ENCODE data around the gene ADCY10.
A peak's percentile ranks its signal among the peaks of the same experiment; 100 is the strongest.
"Not testable (repeated sequence)": the region's sequence is repeated elsewhere in the genome, so short reads cannot be mapped to it uniquely, and the experiment has no call there.

The ADCY10 gene

DNA sequence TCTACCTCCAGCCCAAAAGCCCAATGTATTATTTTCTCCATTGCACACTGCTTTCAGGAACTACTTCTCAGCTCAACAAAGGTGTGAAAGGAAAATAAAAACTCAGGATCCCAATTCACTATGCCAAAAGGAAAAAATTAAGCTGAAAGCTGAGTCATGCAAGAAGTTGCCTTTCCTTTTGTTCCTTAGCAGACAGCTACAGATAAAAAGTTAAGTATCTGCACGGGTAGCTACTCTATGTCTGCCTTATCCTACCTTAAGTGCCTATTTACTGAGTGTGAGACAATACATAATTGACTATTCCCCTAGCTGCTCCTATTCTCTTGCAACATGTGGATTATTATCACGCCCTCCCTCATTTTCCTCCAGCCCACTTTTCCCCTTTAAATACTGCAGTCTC, 84.1 kb downstream of the ADCY10 start:
- no peak for TF ChIP-seq POLR2A (IDR thresholded peaks at IDR 0.05; ENCODE audit: low read depth, low read length)
- FAIRE-seq: no peak
- DNase-seq (ENCODE audit: insufficient read length, low spot score): no peak

DNA sequence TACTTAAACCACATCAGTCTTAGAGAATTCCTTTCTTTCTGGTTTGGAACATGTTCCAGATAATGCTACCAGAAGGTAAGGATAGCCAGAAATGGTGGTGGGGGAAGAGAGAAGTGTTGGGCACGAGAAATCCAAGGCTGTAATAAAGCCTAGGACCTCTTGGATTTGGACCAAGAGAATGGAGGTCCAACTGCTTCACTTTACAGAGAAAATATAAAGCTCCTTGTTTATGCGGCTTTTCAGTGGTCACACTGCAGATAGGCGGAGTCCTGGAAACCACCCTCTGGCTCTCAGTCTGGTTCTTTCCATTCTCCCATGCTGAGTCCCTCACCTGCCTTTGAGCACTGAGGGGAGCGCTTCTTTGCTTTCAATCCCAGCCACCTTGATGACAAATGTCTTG, 87.8 kb downstream of the ADCY10 start:
- no peak for FAIRE-seq
- DNase-seq (ENCODE audit: insufficient read length, low spot score): no peak
- no peak for TF ChIP-seq POLR2A (IDR thresholded peaks at IDR 0.05; ENCODE audit: low read depth, low read length)

DNA sequence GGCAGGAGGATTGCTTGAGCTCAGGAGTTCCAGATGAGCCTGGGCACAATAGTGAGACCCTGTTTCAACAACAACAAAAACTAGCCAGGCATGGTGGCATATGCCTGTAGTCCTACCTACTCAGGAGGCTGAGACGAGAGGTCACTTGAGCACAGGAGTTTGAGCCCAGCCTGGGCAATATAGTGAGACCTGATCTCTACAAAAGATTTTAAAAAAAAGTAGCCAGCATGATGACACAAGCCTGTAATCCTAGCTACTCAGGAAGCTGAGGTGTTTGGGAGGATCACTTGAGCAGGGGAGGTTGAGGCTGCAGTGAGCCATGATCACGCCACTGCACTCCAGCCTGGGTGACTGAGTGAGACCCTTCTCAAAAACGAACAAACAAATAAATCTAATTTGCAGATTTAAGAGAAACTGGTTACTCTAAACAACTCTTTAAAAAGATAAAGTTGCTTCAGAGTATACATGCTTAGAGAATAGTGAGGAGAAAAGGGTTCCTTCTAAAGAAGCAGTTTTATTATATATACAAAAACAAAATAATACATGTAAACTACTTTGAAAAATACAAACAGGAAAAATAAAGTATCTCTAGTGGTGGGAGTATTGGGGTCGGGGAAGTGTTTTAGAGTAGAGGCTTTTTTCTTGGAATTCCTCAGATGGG, 88.4 kb downstream of the ADCY10 start:
- FAIRE-seq (no peak), DNase-seq (ENCODE audit: insufficient read length, low spot score) (no peak)
- TF ChIP-seq POLR2A (IDR thresholded peaks at IDR 0.05; ENCODE audit: low read depth, low read length): no peak

- DNase-seq (ENCODE audit: insufficient read length, low spot score): no peak
- no peak for FAIRE-seq
Measured at GRCh38 chr1:167824163-167824794, 89.7 kb downstream of the ADCY10 start.

DNA sequence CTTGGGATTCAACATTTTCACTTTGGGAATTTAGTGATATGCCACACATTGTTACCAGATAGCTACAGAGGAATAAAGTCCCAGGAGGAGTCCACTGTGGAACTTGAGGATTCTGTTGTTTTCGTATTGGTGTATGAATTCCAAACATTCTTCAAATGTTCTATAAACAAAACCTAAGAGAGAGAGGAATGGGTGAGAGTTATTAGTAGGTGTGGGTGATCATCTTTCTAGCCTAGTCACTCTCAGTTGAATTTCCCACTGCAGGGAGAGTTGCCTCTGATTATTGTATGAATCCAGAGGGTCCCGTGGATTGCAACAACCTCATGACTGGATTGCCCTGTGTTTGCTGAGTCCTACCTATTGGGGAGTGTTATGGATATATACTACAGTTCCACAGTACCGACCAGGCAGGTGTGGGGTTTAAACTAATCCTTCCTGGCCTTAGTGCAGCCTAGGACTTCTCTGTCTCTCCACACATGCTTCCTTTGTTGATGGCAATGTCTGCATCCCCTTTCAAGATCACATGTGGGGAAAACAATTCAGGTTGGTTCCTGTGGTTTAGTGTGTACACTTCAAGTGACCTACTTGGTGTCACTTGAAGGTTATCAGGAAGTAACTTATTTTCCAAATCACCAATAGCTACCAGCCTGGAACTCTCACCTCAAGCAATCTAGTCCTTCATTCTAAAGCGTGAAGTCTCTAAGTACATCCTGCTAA, 91.8 kb downstream of the ADCY10 start:
- TF ChIP-seq POLR2A (IDR thresholded peaks at IDR 0.05; ENCODE audit: low read depth, low read length): no peak
- peak; percentile 18 for DNase-seq (ENCODE audit: insufficient read length, low spot score)
- FAIRE-seq: no peak

More at GRCh38 chr1:167824163-167824794, 89.7 kb downstream of the ADCY10 start:
- TF ChIP-seq POLR2A (IDR thresholded peaks at IDR 0.05; ENCODE audit: low read depth, low read length): no peak

- no peak for DNase-seq (ENCODE audit: insufficient read length, low spot score)
- no peak for FAIRE-seq
- no peak for TF ChIP-seq POLR2A (IDR thresholded peaks at IDR 0.05; ENCODE audit: low read depth, low read length)
Measured at GRCh38 chr1:167821356-167821685, 92.6 kb downstream of the ADCY10 start.

- FAIRE-seq: no peak
Measured at GRCh38 chr1:167820684-167821355, 93.1 kb downstream of the ADCY10 start.

DNA sequence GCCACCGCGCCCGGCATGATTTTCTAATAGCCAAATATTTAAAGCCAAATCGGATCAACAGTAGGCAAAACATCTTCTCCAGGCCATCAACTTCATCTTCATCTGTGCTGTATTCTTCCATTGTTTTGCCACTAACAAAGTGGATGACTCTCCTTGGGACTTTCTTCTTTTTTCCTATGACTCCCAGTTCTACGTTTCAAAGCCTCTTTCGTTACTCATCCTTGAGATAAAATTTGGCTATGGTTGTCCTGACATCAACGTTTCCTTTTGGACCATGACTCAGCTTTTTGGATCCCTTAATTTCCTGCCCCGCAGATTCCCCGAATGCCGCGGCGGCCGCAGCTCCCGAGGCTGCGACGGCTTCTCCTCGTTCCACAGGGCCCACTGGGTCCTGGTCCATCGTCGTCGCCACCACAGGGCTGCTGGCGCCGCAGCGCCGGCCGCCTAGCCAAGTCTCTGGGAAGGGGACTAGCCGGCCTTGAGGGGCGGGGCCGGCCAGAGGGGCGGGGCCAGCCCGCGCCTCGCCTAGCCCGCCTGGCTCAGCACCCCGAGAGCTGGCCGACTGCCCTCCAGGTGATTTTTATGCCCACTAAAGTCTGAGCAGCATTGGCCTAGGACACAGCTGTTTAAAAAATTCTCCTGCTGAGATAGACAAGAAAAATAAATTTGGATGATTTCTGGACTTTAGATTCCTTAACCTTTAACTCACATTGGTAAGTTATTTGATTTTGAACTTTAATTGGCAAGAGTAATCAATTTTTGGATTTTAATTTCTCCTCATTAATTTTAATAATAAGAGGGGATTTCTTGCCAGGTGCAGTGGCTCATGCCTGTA, 93.9 kb downstream of the ADCY10 start:
- peak; percentile 78 for DNase-seq (ENCODE audit: insufficient read length, low spot score)
- peak; percentile 38; the same call in 1 of the 2 replicates for TF ChIP-seq POLR2A (IDR thresholded peaks at IDR 0.05; ENCODE audit: low read depth, low read length)
- FAIRE-seq: peak; percentile 88

More at GRCh38 chr1:167820684-167821355, 93.1 kb downstream of the ADCY10 start:
- no peak for DNase-seq (ENCODE audit: insufficient read length, low spot score)
- TF ChIP-seq POLR2A (IDR thresholded peaks at IDR 0.05; ENCODE audit: low read depth, low read length): no peak

DNA sequence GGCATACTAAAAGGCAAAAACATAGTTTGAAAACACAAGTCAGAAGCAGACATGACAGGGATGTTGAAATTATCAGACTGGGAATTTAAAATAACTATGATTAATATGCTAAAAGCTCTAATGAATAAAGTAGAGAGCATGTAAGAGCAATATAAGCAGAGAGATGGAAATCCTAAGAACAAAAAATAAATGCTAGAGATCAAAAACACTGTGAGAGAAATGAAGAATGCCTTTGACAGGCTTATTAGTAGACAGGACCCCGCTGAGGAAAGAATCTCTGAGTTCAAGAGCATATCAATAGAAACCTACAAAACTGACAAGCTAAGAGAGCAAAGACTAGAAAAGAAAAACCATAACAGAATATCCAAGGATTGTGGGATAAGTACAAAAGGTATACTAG, 98.3 kb downstream of the ADCY10 start:
- DNase-seq (ENCODE audit: insufficient read length, low spot score): no peak
- FAIRE-seq: no peak
- no peak for TF ChIP-seq POLR2A (IDR thresholded peaks at IDR 0.05; ENCODE audit: low read depth, low read length)

- DNase-seq (ENCODE audit: insufficient read length, low spot score): no peak
- no peak for FAIRE-seq
- no peak for TF ChIP-seq POLR2A (IDR thresholded peaks at IDR 0.05; ENCODE audit: low read depth, low read length)
Measured at GRCh38 chr1:167812972-167813371, 101.0 kb downstream of the ADCY10 start.

DNA sequence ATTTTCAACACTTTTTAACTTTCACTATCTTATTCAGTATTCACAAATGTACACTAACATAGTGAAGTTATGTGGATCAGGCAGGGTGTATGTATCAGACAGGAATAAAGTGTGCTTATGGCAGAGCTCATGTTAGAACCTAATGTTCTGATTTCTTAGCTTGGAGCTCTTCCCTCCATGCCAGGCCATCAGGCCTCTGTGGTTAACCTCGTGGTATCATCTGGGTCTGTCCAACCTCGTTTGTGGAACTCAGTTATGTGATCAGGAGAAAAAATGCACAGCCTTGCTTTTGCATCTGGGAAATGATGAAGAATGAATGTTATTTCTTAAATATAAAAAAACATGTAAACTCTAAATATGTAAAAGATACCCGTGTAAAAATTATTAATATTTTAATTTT, 105.2 kb downstream of the ADCY10 start:
- no peak for TF ChIP-seq POLR2A (IDR thresholded peaks at IDR 0.05; ENCODE audit: low read depth, low read length)
- no peak for FAIRE-seq
- no peak for DNase-seq (ENCODE audit: insufficient read length, low spot score)

DNA sequence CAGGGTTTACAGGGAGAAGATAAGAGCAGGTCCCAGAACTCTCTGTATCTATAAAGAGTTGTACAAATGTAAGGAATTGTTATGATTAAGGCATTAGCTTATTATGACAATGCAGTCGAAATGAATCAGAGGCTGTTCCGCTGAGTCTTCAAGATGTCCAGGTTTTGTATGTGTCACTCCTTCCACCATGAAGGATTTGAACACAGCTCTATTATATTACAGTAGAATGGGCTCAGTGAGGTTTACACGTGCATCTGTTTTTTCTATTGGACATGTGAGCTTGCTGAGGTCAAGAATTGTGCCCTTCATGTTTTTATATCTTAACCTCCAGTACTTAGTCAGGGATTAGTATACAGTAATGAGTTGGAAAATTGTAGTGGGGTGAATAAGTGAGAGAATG, 105.8 kb downstream of the ADCY10 start:
- DNase-seq (ENCODE audit: insufficient read length, low spot score): no peak
- TF ChIP-seq POLR2A (IDR thresholded peaks at IDR 0.05; ENCODE audit: low read depth, low read length): no peak
- no peak for FAIRE-seq

DNA sequence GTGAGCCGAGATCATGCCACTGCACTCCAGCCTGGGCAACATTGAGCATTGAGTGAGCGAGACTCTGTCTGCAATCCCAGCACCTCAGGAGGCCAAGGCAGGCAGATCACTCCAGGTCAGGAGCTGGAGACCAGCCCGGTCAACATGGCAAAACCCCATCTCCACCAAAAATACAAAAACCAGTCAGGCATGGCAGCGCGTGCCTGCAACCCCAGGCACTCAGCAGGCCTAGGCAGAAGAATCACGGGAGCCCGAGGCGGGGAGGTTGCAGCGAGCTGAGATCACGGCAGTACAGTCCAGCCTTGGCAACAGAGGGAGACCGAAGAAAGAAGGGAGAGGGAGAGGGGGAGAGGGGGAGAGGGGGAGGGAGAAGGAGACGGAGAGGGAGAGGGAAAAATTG, 107.3 kb downstream of the ADCY10 start:
- not testable (repeated sequence) for FAIRE-seq; DNase-seq (ENCODE audit: insufficient read length, low spot score)

GRCh38 chr1:167806235-167806634, 107.7 kb downstream of the ADCY10 start:
- not testable (repeated sequence) for FAIRE-seq; DNase-seq (ENCODE audit: insufficient read length, low spot score)
